ENCODE measurements around the gene TSPAN4.

DNA sequence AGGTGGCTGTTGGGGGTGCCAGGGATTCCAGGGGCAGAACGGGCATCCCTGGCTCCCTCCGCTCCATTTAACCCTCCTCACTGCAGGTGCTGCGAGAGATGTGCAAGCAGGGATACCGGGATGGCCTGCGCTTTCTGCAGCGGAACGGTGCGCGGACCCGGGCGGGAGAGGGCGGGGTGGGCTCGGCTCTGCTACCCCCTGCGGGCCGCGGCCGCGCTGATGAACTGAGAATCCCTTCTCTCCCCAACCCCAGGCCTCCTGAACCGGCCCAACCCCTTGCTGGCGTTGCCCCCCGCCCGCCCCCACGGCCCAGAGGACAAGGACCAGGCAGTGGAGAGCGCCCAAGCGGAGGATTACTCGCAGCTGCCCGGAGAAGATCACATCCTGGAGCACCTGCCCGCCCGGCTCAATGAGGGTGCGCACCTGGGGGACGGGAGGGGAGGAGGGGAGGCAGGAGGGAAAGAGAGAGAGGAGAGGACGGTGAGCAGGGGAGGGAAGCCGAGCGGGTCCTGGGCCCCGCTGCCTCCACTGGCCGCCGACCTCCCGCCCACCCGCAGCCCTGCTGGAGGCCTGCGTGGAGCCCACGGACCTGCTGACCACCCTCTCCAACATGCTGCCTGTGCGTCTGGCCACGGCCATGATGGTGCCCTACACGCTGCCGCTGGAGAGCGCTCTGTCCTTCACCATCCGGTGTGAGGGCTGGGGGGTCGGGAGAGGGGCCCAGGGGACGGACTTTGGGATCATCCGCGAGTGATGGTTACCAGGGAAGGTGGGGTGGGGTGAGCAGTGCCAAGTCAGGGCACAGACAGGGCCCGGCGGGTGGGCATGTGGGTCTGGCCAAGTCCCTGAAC, 19.0 kb upstream of the TSPAN4 start:
- TF ChIP-seq, protein P1, sequence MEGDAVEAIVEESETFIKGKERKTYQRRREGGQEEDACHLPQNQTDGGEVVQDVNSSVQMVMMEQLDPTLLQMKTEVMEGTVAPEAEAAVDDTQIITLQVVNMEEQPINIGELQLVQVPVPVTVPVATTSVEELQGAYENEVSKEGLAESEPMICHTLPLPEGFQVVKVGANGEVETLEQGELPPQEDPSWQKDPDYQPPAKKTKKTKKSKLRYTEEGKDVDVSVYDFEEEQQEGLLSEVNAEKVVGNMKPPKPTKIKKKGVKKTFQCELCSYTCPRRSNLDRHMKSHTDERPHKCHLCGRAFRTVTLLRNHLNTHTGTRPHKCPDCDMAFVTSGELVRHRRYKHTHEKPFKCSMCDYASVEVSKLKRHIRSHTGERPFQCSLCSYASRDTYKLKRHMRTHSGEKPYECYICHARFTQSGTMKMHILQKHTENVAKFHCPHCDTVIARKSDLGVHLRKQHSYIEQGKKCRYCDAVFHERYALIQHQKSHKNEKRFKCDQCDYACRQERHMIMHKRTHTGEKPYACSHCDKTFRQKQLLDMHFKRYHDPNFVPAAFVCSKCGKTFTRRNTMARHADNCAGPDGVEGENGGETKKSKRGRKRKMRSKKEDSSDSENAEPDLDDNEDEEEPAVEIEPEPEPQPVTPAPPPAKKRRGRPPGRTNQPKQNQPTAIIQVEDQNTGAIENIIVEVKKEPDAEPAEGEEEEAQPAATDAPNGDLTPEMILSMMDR (conservative IDR thresholded peaks at IDR 0.05): no peak
- TF ChIP-seq EZH2 (IDR thresholded peaks at IDR 0.05; ENCODE audit: low read depth): no peak

Data from PC-9 (cell line).